ENCODE measurements around the gene TPRA1. TPM values are rescaled to one million over a fixed set of nuclear protein-coding genes. Genes with fewer than 3 reads are reported as not detected.
A peak's percentile ranks its signal among the peaks of the same experiment; 100 is the strongest.

The TPRA1 gene
- polyA plus RNA-seq, 3 donors, result 20.2 to 29.4 (median 23.4) TPM

- H3K4me3 ChIP-seq (replicated peaks in 1 of 3; ENCODE audit: low read depth in 2 of 3, low read length in 3 of 3), result no peak overlapping the region
- peaks cover 7 to 10% of the 10 kb centered on the region in 2 donors for H3K4me1 ChIP-seq (ENCODE audit: control insufficient read depth in 1 of 2, insufficient read depth in 2 of 2, low read length in 2 of 2)
- H3K79me2 ChIP-seq (ENCODE audit: insufficient read depth, low read length), result no peaks in the 10 kb centered on the region
- no peaks in the 10 kb centered on the region for H4K20me1 ChIP-seq (ENCODE audit: insufficient read depth, low read length)
- peaks cover 14 to 36% (median 26%) of the 10 kb centered on the region in 3 donors for H3K27me3 Mint-ChIP-seq (ENCODE audit: low read depth in 3 of 3)
- peaks cover 11% of the 10 kb centered on the region for H3K4me1 Mint-ChIP-seq
- H3K27me3 ChIP-seq (ENCODE audit: control insufficient read depth in 2 of 2, insufficient read depth in 2 of 2, low read length in 2 of 2), result no peaks in the 10 kb centered on the region
- no peak overlapping the region for H2AFZ ChIP-seq (ENCODE audit: insufficient read depth, low read depth, low read length, poor library complexity, severe bottlenecking)
- TF ChIP-seq, protein P1, sequence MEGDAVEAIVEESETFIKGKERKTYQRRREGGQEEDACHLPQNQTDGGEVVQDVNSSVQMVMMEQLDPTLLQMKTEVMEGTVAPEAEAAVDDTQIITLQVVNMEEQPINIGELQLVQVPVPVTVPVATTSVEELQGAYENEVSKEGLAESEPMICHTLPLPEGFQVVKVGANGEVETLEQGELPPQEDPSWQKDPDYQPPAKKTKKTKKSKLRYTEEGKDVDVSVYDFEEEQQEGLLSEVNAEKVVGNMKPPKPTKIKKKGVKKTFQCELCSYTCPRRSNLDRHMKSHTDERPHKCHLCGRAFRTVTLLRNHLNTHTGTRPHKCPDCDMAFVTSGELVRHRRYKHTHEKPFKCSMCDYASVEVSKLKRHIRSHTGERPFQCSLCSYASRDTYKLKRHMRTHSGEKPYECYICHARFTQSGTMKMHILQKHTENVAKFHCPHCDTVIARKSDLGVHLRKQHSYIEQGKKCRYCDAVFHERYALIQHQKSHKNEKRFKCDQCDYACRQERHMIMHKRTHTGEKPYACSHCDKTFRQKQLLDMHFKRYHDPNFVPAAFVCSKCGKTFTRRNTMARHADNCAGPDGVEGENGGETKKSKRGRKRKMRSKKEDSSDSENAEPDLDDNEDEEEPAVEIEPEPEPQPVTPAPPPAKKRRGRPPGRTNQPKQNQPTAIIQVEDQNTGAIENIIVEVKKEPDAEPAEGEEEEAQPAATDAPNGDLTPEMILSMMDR (IDR thresholded peaks at IDR 0.05), result no peak
- no peaks in the 10 kb centered on the region for H3K9me3 ChIP-seq (replicated peaks in 1 of 2; ENCODE audit: control insufficient read depth in 1 of 2, insufficient read depth in 1 of 2, low read length in 2 of 2)
- intact Hi-C loops (cut with micrococcal nuclease), result loop anchor here (2.0 to 10.0 kb wide), 3 partner anchors 790 to 866 kb away; no protein-coding TSS in a partner anchor
- no peak for DNase-seq
- no peak overlapping the region for H3K4me2 ChIP-seq (replicated peaks; ENCODE audit: extremely low read depth, low read length, poor library complexity, severe bottlenecking)
- H3K4me3 Mint-ChIP-seq, result peak overlapping the region in 1 of 2 donors; percentile 42
- no peaks in the 10 kb centered on the region for H3K36me3 Mint-ChIP-seq
- WGBS (ENCODE audit: insufficient coverage), result 79% methylated on average over 9 of the region's 9 CpGs
- H3K9me3 Mint-ChIP-seq, result no peaks in the 10 kb centered on the region
- H3K27ac Mint-ChIP-seq, result no peak overlapping the region
- no peaks in the 10 kb centered on the region for H3K36me3 ChIP-seq (replicated peaks in 1 of 2; ENCODE audit: control insufficient read depth in 1 of 2, insufficient read depth in 2 of 2, low read length in 2 of 2)
- no peak overlapping the region for H3K9ac ChIP-seq (ENCODE audit: insufficient read depth, low read length, poor library complexity, severe bottlenecking)
- H3K27ac ChIP-seq (ENCODE audit: low read depth in 1 of 2, low read length in 2 of 2), result no peak overlapping the region
Observed at GRCh38 chr3:127544803-127545201, 45.7 kb downstream of the TPRA1 start.

- Mint-ChIP-seq H3K4me1 (peaks cover 11% of the 10 kb centered on the region), H3K9me3 (no peaks in the 10 kb centered on the region), H3K27ac (no peak overlapping the region), H3K36me3 (no peaks in the 10 kb centered on the region), H3K4me3 (no peak overlapping the region), H3K27me3 (ENCODE audit: low read depth in 3 of 3) (peaks cover 16 to 34% (median 26%) of the 10 kb centered on the region in 3 donors)
- WGBS (ENCODE audit: insufficient coverage), result 26% methylated on average over 10 of the region's 10 CpGs
- Histone ChIP-seq H3K9ac (ENCODE audit: insufficient read depth, low read length, poor library complexity, severe bottlenecking) (no peak overlapping the region), H3K27ac (ENCODE audit: low read depth in 1 of 2, low read length in 2 of 2) (no peak overlapping the region), H3K79me2 (ENCODE audit: insufficient read depth, low read length) (no peaks in the 10 kb centered on the region), H3K9me3 (replicated peaks in 1 of 2; ENCODE audit: control insufficient read depth in 1 of 2, insufficient read depth in 1 of 2, low read length in 2 of 2) (no peaks in the 10 kb centered on the region), H3K27me3 (ENCODE audit: control insufficient read depth in 2 of 2, insufficient read depth in 2 of 2, low read length in 2 of 2) (no peaks in the 10 kb centered on the region), H3K4me3 (replicated peaks in 1 of 3; ENCODE audit: low read depth in 2 of 3, low read length in 3 of 3) (no peak overlapping the region), H3K4me1 (ENCODE audit: control insufficient read depth in 1 of 2, insufficient read depth in 2 of 2, low read length in 2 of 2) (peaks cover 7 to 10% of the 10 kb centered on the region in 2 donors), H3K4me2 (replicated peaks; ENCODE audit: extremely low read depth, low read length, poor library complexity, severe bottlenecking) (no peak overlapping the region), H4K20me1 (ENCODE audit: insufficient read depth, low read length) (no peaks in the 10 kb centered on the region), H2AFZ (ENCODE audit: insufficient read depth, low read depth, low read length, poor library complexity, severe bottlenecking) (no peak overlapping the region), H3K36me3 (replicated peaks in 1 of 2; ENCODE audit: control insufficient read depth in 1 of 2, insufficient read depth in 2 of 2, low read length in 2 of 2) (no peaks in the 10 kb centered on the region)
- DNase-seq, result peak; percentile 38 to 65 (median 50)
- intact Hi-C loops (cut with micrococcal nuclease), result loop anchor here (2.0 to 10.0 kb wide), 3 partner anchors 789 to 865 kb away; no protein-coding TSS in a partner anchor
- TF ChIP-seq, protein P1 (IDR thresholded peaks at IDR 0.05), result peak; percentile 91
Observed at GRCh38 chr3:127544192-127544802, 46.2 kb downstream of the TPRA1 start.
